ENCODE data around the gene TAF11L14.

Gene TAF11L14

GRCh38 chr5:17670353-17670752 is 36.1 kb downstream of the TAF11L14 start:
- no peak for TF ChIP-seq CTCF (IDR thresholded peaks at IDR 0.05)
- no peak overlapping the region for H3K4me3 ChIP-seq
- DNase-seq (ENCODE audit: low spot score), result no peak
- no peak overlapping the region for H3K27ac ChIP-seq

- Histone ChIP-seq H3K4me3 (no peak overlapping the region), H3K27ac (no peak overlapping the region)
- TF ChIP-seq CTCF (IDR thresholded peaks at IDR 0.05), result no peak
- no peak for DNase-seq (ENCODE audit: low spot score)
Measured at GRCh38 chr5:17678751-17679324, 44.6 kb downstream of the TAF11L14 start.

GRCh38 chr5:17679597-17680203 is 45.4 kb downstream of the TAF11L14 start:
- H3K27ac ChIP-seq, result no peak overlapping the region
- TF ChIP-seq CTCF (IDR thresholded peaks at IDR 0.05), result no peak
- H3K4me3 ChIP-seq, result no peak overlapping the region
- DNase-seq (ENCODE audit: low spot score), result no peak

- Histone ChIP-seq H3K4me3 (no peak overlapping the region), H3K27ac (no peak overlapping the region)
- DNase-seq (ENCODE audit: low spot score), result no peak
- no peak for TF ChIP-seq CTCF (IDR thresholded peaks at IDR 0.05)
Measured at GRCh38 chr5:17680737-17681136, 46.5 kb downstream of the TAF11L14 start.
